NCI-H2227 (cell line): ENCODE measurements around the gene CRABP2.

ENCODE experiments used
- DNase-seq: peaks from one replicate; lab custom pipeline; 2025; ENCODE audit not compliant: unreplicated experiment; lab: John Stamatoyannopoulos, UW

The CRABP2 gene

DNA sequence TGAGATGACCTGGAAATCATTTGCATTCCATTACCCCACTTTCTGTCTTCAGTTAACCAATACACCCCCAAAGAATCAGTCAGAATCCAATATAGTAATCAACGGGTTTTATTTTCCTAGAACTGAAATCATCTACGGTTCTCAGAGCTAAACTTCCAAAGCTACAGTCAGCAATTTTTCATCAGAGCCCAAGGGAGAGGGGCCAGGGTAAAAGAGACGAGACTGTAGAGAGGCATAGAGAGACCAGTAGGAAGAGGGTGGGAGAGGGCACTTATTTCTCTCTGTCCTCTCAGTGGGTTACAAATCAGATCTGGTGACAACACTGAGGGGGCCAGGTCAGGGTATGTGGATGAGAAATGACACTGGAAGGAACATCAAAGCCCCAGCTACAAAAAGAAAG lies 36.6 kb upstream of the CRABP2 start:
- no peak for DNase-seq

DNA sequence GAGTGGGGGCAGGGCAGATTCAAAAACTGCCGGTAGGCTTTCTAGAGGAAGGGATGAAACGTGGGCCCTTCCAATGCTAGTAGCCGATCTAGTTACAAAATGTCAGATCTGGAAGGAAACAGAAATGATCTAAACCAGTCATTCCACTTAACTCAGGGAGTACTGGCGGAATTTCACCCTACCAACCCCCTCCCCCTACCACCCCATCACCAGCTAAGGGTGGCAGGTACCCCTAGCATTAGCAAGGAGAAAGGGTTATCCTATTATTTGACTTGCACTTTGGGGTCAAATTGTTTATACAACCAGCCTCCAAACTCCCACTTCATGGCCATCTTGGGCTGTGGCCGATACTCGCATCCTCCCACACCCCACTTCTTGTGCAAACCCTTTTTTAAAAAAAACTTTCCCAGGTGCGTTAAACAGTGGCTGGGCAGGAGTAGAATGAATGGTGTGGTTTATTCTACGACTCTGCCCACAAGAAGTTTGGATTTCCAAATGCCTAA lies 36.1 kb upstream of the CRABP2 start:
- no peak for DNase-seq

DNA sequence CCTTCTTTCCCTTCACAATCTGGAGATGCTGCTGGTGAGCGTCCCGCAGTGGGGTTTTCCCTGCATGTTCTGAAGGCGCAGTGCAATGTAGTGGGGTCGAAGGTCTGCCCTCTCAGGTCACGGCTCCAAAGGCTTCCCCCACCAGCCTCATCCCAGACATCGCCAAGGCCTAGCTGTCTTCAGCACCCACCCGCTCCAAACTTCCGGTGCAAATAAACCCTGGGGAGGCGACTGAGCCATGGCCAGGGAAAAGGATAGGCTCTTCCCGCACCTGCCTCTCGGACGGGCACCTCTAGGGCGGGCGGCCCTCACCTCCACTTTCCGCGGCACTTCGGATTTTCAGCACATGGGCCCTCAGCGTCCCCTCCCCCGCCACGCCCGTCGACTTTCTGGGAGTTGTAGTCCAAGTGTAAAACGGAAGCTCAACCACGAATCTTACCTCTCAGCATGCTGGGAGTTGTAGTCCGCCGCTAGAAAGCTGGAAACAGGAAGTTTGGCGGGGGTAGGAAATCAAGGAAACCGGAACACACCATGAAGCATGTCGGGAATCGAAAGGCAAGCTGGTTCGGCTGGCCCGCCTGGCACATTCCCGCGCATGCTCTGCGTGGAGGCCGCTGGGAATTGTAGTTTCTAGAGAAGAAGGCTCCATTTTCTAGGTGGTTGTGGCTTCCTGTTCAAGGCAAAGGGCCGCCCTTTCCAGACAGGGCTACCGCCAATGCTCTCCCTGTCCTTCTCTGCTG lies 35.5 kb upstream of the CRABP2 start, which contains the start of gene MRPL24:
TSS of gene MRPL24 (minus strand) at position 348 of the 740 bp plus-strand sequence. CDS start 2,384 bp downstream, outside the sequence.
- peak; percentile 99 for DNase-seq

DNA sequence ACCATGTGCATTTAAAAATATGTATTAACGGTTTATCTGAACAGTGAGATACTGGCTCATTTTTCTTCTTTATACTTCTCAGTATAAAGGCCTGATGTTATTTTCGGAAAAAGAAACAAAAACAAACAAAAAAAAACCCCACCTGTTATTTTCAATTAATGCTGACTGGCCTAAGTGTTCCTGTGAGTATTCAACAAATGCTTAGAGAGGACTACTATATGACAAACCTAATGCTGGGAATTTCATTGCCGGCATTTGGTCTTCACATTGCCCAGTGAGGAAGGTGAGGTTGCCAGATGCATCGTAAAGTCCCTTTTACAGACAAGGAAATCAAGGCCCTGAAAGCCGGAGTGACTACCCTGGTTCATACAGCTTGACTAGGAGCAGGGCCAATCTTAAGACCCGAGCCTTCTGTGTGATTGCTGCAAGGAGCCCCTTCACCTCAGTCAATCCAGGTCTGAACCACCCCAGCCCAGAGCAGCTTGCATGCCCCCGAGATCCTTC lies 34.9 kb upstream of the CRABP2 start:
- DNase-seq = no peak

DNA sequence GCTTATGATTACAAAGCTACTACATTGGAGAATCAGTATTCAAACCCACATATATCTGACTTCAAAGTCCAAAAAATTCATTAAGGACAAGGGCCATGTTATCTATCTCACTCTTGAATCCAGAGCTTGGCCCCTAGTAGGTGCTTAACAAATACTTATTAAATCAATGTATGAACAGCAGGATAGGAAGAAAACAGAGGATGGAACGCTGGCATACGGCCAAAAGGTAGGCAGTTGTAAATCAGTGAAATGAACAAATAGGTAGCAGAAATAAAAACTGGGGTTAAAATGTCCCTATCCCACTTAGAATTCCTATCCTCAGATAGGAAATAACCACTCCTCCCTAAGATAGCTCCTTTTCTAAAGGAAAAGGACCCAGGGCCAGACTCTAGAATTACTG lies 33.5 kb upstream of the CRABP2 start:
- no peak for DNase-seq

DNA sequence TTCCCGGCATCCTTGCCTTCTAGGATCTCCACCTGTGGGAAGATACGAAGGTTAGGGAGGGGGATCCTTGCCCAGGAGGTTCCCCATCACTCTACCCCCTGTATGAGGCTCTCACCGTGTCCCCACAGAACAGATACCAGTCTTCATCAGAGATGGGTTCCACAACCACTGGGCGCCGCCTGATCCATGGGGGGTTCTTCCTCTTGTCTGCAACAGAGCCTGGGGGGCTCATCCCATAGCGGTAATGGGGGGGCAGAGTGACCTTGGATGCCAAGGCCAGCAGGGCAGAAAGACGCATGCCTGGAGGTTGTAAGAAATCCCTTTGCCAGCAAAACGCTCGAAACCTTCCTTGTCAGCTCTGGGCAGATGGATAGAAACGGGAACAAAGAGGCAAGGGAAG lies 33.0 kb upstream of the CRABP2 start:
- DNase-seq = no peak

DNA sequence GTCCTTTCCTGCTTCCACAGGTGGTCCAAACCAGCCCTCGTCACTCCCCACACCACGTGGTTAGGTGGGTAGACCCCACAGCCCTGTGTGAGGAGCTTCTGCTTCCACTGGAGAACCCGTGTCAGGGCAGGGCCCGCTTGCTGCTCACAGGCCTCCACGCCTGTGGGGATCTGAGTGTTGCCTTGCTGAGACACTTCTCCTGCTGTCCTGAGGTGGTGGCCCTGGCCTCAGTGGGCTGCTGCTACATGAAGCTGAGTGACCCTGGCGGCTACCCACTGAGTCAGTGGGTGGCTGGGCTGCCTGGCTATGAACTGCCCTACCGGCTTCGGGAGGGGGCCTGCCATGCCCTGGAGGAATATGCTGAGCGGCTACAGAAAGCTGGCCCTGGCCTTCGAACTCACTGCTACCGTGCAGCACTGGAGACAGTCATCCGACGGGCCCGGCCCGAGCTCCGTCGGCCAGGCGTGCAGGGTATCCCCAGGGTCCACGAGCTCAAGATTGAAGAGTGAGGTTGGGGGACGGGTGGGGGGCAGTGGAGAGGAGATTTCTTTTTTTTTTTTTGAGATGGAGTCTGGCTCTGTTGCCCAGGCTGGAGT lies 28.7 kb upstream of the CRABP2 start:
- no peak for DNase-seq

DNA sequence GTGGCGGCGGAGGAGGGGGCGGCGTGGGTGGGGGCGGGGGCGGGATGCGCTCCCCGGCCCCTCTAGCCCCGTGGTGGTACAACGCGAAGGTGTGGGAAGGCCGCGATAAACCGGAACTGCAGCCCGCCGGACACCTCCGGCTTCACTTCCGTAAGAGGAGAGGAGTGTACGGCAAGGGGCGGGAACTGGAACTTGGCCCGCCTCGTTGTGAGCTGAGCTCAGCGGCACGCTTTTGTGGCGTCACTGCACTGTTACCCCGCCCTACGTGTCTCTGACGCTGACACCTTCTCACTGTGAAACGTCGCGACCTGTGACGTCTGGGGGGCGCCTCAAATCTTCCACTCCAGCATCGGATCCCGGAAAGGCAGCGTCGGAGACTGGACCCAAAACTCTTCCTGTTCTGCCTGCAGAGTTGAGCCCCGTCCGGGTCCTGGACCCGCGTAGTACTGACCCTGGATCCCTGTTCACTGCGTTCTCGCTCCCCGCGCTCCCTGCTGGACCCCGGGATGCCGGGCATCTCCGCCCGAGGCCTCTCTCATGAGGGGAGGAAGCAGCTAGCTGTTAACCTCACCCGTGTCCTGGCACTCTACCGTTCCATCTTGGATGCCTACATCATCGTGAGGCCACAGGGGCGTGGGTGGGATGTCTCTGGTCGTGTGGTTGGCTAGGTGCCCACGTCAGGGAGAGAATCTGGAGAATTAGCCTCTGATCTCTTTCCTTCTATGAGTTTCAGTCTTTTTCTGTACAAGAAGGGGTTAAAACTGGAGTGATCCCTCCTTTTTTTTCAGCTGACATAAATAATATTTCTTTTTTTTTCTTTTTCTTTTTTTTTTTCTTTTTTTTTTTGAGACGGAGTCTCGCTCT lies 23.4 kb upstream of the CRABP2 start, which contains the start of gene ISG20L2:
TSS of gene ISG20L2 (minus strand) at position 168 of the 864 bp plus-strand sequence. CDS start 1,114 bp downstream, outside the sequence.
- peak; percentile 98 for DNase-seq

DNA sequence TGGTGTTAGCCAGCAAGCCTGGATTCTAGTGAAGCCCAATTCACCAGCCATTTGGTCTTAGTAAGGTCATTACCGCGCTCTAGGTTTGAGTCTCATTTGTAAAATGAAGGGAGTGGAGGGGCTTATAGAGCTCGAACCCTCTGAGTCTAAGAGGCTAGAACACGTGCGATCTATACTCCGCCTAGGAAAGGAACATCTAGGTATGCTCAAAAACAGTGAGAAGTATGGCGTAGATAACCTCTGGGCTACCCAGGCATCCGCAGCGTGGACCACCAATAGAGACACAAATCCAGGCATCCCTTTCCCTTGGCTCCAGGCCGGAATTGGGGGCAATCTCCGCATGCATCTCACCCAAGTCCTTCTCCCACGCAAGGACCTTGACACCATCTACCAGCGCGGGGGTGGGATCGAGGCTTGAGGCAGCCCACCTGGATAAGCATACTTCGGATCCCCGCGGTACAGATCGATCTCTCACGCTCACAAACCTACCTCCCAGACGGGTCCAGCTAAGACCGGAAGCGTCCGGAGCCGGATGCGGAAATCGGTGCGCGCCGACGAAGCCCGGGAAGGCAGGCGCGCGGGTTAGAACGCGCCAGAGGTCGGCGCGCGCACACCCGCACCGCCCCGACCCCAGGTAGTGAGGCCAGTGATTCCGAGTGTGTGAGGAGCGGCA lies 22.7 kb upstream of the CRABP2 start, which contains the start of gene METTL25B:
TSS of gene METTL25B (plus strand) at position 544 of the 673 bp plus-strand sequence. CDS start 636 bp downstream, outside the sequence.
- DNase-seq = peak; percentile 93

DNA sequence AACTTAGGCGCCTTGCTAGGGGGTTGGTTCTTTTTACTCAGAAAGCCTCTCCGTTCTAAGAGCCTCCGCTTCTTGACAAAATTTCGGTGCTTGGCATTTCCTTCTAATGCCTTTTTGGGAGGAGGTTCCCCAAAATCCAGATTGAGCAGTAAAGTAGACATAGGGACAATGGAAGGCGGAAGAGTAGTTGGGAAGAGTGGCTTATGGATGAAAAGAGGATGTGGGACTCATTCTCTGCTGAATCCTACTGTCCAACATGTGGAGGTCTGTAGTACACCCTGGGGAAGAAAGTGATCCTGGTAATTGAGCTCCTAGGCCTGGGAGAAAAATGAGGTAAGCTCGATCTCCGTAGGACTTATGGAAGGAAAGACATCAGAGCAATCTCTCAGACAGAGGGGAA lies 22.1 kb upstream of the CRABP2 start:
- no peak for DNase-seq

DNA sequence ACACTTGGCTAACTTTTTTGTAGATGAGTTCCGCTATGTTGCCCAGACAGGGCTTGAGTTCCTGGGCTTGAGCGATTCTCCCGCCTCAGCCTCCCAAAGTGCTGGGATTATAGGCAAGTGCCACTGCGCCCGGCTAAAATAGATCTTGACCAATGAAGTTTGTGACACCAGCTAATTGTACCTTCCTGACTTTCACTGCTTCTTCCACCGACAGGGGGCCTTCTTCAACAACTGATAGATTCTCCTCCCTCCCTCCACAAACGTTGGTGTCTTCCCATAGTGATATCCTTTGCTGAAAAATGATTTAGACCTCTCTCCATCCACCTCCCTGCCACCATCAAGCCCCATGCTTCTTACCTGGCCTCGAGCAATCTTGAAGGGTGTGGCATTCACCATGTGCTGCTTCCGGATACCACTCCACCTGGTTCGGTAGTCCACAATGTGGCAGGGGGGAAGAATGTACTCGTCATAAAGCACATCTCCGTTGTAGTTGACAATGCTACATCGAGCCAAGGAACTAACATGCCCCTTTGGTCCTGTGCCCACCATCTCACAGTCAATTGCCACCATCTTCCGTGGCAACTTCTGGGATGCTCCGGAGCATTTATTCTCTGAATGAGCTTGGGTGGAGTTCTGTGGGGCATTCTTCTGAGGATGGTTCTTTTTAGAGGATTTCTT lies 21.3 kb upstream of the CRABP2 start:
- DNase-seq = peak; percentile 67

DNA sequence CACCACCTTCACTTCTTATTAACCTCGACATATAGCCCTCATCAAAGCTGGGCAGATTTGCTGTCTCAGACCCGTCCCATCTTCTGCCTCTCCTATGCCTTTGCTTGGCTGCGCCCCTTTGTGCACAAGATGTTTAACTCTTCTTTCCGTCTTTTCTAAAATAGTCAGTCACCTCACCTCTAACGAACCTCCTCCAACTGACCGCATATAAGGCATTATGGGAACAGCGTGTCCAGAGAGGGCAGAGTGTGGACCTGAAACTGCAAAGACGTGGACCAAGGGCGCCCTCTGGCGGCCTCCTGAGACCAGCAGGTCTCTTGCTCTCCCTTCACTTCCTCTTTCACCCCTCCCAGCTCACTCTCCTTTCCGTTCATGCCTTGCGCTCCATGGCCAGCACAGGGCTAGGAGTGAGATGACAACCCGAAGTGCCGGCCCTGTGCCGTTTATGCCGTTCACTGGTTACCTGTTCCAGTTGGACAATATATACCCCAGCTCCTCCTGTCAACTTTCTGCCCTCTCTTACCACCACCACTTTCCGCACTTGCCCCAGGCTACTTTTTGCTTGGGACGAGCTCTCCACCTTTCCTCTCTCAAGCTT lies 20.4 kb upstream of the CRABP2 start:
- DNase-seq = peak; percentile 87

DNA sequence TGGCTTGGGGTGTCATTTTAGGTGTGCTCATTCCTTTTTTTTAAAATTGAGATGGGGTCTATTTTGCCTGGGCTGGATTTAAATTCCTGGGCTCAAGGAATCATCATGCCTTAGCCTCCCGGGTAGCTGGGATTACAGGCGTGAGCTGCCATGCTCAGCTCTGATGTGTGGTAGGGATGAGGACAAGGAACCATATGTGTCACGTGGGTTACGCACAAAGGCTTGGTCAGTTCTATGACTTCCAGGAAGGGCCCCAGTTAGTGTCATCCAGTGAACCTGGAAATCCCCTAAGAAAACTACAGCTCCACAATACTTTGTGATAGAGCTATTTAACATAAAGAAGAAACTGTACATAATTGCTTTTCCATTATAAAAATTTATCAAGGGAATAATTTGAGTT lies 16.2 kb upstream of the CRABP2 start:
- DNase-seq = no peak

DNA sequence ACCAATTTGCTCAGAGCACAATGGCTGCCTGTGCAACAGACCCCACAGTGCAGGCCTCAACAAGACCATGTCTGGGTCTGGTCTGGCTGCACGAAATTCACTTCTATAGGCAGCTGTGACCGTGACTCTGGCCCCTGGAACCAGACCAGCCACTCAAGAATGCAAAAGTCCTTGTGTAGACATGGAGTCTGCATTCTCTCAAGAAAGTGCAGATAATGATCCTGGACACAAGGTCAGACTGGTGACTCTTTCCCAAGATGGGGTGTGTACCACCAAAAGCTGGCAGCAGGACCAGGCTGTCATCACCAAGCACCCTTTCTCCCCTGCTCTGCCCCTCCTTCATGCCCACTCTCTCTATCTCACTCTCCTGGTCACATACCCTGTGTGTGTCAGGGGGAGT lies 15.7 kb upstream of the CRABP2 start:
- no peak for DNase-seq

DNA sequence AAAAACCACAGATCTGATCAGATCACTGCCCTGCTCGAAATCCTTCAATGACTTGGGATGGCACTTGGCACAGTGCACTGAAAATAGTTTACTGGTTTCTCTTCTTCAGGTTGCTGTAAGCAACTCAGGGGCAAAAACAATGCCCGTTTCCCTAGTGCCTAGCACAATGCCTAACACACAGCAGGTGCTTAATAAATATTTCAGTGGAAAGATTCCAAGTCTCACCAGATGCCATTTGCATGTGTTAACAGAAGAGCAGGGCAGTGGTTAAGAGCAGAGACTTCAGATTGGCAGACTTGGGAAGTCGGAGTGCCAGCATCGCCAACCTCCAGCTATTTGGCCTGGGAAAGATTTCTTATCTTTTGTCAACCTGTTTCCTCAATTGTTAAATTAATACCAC lies 12.0 kb upstream of the CRABP2 start:
- DNase-seq = no peak

DNA sequence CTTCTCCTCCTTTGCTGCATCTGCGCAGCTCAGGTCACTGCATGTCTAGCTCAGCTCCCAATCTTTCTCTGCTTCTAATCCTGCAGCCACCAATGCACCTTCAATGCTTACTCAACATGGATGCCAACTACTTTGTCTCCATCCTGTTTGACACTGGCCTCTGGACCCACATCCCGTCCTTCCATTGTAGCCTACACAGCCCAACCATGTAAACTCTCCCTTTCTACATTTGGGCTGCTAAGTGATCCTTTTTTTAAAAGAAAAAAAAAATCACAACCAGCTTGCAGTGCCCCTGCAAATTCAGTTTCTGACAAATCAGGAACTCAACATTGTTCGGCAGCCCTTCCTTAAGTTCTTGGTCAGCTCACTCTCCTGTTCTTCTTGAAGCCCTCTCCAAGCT lies 9.4 kb upstream of the CRABP2 start:
- no peak for DNase-seq

DNA sequence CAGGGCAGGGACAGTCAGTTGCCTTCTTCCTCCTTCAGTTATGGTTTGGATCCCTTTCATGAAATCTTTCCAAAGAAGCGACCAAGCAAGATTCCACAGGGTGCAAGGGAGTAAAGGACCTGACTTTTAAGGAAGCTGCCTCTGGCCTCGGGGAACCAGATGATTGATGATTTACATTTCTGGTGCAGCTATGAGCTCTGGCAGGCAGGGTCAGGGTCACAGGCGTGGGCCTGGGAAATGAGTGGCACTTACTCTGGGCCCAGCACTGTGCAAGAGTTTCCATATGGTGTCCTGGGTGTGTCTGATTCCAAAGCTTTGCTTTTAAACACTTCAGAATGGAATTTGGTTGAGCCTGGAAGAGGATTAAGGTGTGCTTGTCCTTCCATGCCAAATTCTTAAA lies 7.2 kb upstream of the CRABP2 start:
- no peak for DNase-seq

DNA sequence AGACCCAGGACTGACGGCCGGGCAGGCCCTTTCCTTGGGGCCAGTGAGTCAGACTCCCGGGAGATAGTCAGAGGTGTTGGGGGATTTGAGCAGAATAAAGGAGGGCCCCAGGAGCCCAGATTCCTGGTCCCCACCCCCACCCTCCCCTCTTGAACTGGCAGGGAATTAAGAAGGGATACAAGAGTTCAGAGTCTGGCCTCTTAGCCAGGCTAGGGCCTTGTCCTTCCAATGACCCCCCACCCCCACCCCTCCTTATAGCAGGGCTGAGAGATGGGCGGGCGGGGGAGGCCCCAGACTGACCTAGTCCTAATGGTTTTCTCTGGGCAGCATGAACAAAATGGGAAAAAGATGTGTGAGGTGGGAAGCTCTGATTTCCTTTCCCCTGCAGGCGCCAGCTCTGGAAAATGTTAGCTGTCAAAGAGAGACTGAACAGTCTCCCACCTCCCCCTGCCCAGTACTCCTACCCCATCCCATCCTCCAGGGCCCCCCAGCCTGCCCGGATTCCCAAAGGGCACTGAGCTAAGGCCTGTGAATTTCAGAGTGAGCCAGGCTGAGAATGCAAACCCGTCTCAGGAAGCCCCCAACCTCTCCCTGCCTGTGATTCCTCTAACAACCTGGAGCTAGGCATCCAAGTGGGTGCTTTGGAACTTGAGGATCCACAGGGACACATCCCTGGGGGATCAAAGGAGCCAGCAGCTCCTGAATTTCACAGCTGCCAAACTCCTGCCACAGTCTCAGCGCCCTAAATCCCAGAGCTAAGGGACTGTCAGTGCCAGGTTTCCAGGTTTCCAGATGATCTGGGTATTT lies 5.8 kb upstream of the CRABP2 start:
- DNase-seq = no peak
